OCI-LY3 (cell line): ENCODE results near the gene PLAC9.
A peak's percentile ranks its signal among the peaks of the same experiment; 100 is the strongest.

ENCODE experiments used
- H2AFZ ChIP-seq: fragments of 200-600, 300-600 bp; shearing (Covaris generic); 2 replicates; pipeline ENCODE4 v1.6.0; 2014; ENCODE audit warnings: antibody characterized with exemption, low read depth, low read length
- H3K27ac ChIP-seq: fragments of 200-600, 300-600 bp; sonication (generic); 2 replicates; pipeline ENCODE4 v1.5.1; 2014; ENCODE audit warnings: mild to moderate bottlenecking, low read length, moderate library complexity, mixed read lengths
- H3K27me3 ChIP-seq: fragments of 200-600, 300-600 bp; sonication (generic); 2 replicates; pipeline ENCODE4 v1.6.1; 2014; ENCODE audit warnings: low read depth, low read length, mixed read lengths
- H3K36me3 ChIP-seq: fragments of 200-600, 300-600 bp; sonication (generic); replicated peaks from 2 replicates; pipeline ENCODE3; 2014; ENCODE audit warnings: low read depth, low read length, mixed read lengths
- H3K4me1 ChIP-seq: fragments of 300-600, 200-600 bp; sonication (generic); 2 replicates; pipeline ENCODE4 v1.6.1; 2014; ENCODE audit warnings: low read length, mixed read lengths
- H3K4me2 ChIP-seq: fragments of 200-600, 300-600 bp; sonication (generic); 2 replicates; pipeline ENCODE4 v1.6.1; 2014; ENCODE audit warnings: low read length, mixed read lengths
- H3K4me3 ChIP-seq: fragments of 300-600, 200-600 bp; sonication (generic); 2 replicates; pipeline ENCODE4 v1.5.1; 2014; ENCODE audit warnings: antibody characterized with exemption, mild to moderate bottlenecking, low read length, moderate library complexity
- H3K79me2 ChIP-seq: fragments of 300-600, 200-600 bp; shearing (Covaris generic); 2 replicates; pipeline ENCODE4 v1.6.1; 2014; ENCODE audit warnings: mild to moderate bottlenecking, low read length, mixed read lengths
- H3K9ac ChIP-seq: fragments of 300-600, 200-600 bp; shearing (Covaris generic); 2 replicates; pipeline ENCODE4 v1.6.0; 2014; ENCODE audit warnings: mild to moderate bottlenecking, low read length, moderate library complexity
- H3K9me3 ChIP-seq: fragments of 200-600, 300-600 bp; shearing (Covaris generic); 2 replicates; pipeline ENCODE4 v1.6.1; 2014; ENCODE audit warnings: low read length, mixed read lengths; ENCODE audit not compliant: insufficient read depth
- H4K20me1 ChIP-seq: fragments of 200-600, 300-600 bp; sonication (generic); 2 replicates; pipeline ENCODE4 v1.6.1; 2016; ENCODE audit warnings: low read length, mixed read lengths; ENCODE audit not compliant: insufficient read depth
- CTCF ChIP-seq: fragments of 200-600, 300-600 bp; sonication (generic); IDR thresholded peaks from 2 replicates; pipeline ENCODE4 v1.5.1; 2014; ENCODE audit warnings: antibody characterized with exemption, low read length, low read depth
- EZH2phosphoT487 ChIP-seq: fragments of 200-600 bp; shearing (Covaris generic); IDR thresholded peaks from 2 replicates; pipeline ENCODE4 v1.6.1; 2018; ENCODE audit warnings: antibody characterized with exemption, mixed run types, low read depth

The PLAC9 gene

GRCh38 chr10:80158598-80159127 is 26.1 kb downstream of the PLAC9 start:
- H3K4me2 ChIP-seq: no peak overlapping the region
- no peak overlapping the region for H2AFZ ChIP-seq
- no peaks in the 10 kb centered on the region for H3K9me3 ChIP-seq
- H3K79me2 ChIP-seq: no peaks in the 10 kb centered on the region
- H3K4me1 ChIP-seq: no peaks in the 10 kb centered on the region
- no peaks in the 10 kb centered on the region for H3K27me3 ChIP-seq
- no peak overlapping the region for H3K4me3 ChIP-seq
- H3K9ac ChIP-seq: no peak overlapping the region
- no peak overlapping the region for H3K27ac ChIP-seq
- H4K20me1 ChIP-seq: no peaks in the 10 kb centered on the region
- peaks cover 31% of the 10 kb centered on the region for H3K36me3 ChIP-seq
- TF ChIP-seq CTCF: no peak

GRCh38 chr10:80159166-80159873 is 26.8 kb downstream of the PLAC9 start:
- Histone ChIP-seq H3K36me3 (peaks cover 35% of the 10 kb centered on the region), H3K9ac (no peak overlapping the region)

GRCh38 chr10:80160361-80161320 is 28.1 kb downstream of the PLAC9 start:
- Histone ChIP-seq H3K9me3 (no peaks in the 10 kb centered on the region), H3K4me3 (no peak overlapping the region), H2AFZ (no peak overlapping the region), H3K79me2 (no peaks in the 10 kb centered on the region), H3K27me3 (no peaks in the 10 kb centered on the region), H3K27ac (no peak overlapping the region), H3K4me1 (peaks cover 5% of the 10 kb centered on the region), H3K9ac (no peak overlapping the region), H3K36me3 (peaks cover 41% of the 10 kb centered on the region), H4K20me1 (0 out of 2 replicates have a peak, but pooled peaks cover 3% of the 10 kb centered on the region), H3K4me2 (no peak overlapping the region)
- no peak for TF ChIP-seq EZH2phosphoT487

More at GRCh38 chr10:80159166-80159873, 26.8 kb downstream of the PLAC9 start:
- Histone ChIP-seq H2AFZ (no peak overlapping the region), H3K27me3 (no peaks in the 10 kb centered on the region), H3K4me3 (no peak overlapping the region), H3K9me3 (no peaks in the 10 kb centered on the region), H3K27ac (no peak overlapping the region), H3K4me1 (no peaks in the 10 kb centered on the region), H3K4me2 (no peak overlapping the region), H3K79me2 (no peaks in the 10 kb centered on the region), H4K20me1 (no peaks in the 10 kb centered on the region)
- TF ChIP-seq CTCF (no peak), EZH2phosphoT487 (no peak)

- Histone ChIP-seq H4K20me1 (0 out of 2 replicates have a peak, but pooled peaks cover 3% of the 10 kb centered on the region), H3K4me3 (no peak overlapping the region), H3K4me1 (peaks cover 14% of the 10 kb centered on the region), H3K79me2 (no peaks in the 10 kb centered on the region), H2AFZ (no peak overlapping the region), H3K27ac (no peak overlapping the region), H3K4me2 (no peak overlapping the region), H3K36me3 (peaks cover 44% of the 10 kb centered on the region), H3K9me3 (no peaks in the 10 kb centered on the region), H3K9ac (no peak overlapping the region), H3K27me3 (no peaks in the 10 kb centered on the region)
- TF ChIP-seq CTCF: peak; percentile 21
- no peak for TF ChIP-seq EZH2phosphoT487
Measured at GRCh38 chr10:80161321-80162083, 29.0 kb downstream of the PLAC9 start.
